Neural progenitor cell (in vitro differentiated cells): Measurements from ENCODE around the gene SLC35B1.

Source experiments
- CTCF ChIP-seq: fragments of 200-600 bp; sonication (generic); IDR thresholded peaks from 2 replicates; pipeline ENCODE4 v1.5.1; 2017; ENCODE audit warnings: antibody characterized with exemption, mild to moderate bottlenecking
- EZH2 ChIP-seq: fragments of 200-600 bp; sonication (generic); IDR thresholded peaks from 2 replicates; pipeline ENCODE4 v1.6.1; 2017; ENCODE audit warnings: antibody characterized with exemption, mild to moderate bottlenecking, moderate library complexity
- EZH2phosphoT487 ChIP-seq: fragments of 200-600 bp; sonication (generic); IDR thresholded peaks from 2 replicates; pipeline ENCODE4 v1.6.1; 2017; ENCODE audit warnings: antibody characterized with exemption

- TF ChIP-seq CTCF (no peak), EZH2phosphoT487 (no peak), EZH2 (no peak)
Measured at GRCh38 chr17:49687878-49688491, 19.8 kb downstream of the SLC35B1 start.
